Spleen (tissue), 7 donors: ENCODE results near the gene DNAJC16.

Experiments used
- POLR2A ChIP-seq, 3 donors: fragments of 450-650 bp; IDR thresholded peaks; one replicate each; pipeline ENCODE4 v1.5.1; 2017; ENCODE audit warnings: antibody characterized with exemption in 3 of 3, mild to moderate bottlenecking in 1 of 3
- POLR2AphosphoS5 ChIP-seq, 3 donors: sonication (generic); formaldehyde crosslinking; IDR thresholded peaks; one replicate each; pipeline ENCODE4 v1.5.1; 2017; ENCODE audit warnings: antibody characterized with exemption in 3 of 3
- TF ChIP-seq, protein P1 (sequence below), 11 experiments: fragments of 200-600 bp in 7 of 11; fragments of 450-650 bp in 4 of 11; sonication (generic) in 4 of 11; IDR thresholded peaks in 8 of 11; conservative IDR thresholded peaks in 3 of 11; 1 replicate in 7 of 11; 2 replicates in 4 of 11; pipeline versions ENCODE4 v1.4.0 to v1.8.0; 2016 to 2021; ENCODE audit warnings: antibody characterized with exemption in 11 of 11, inconsistent platforms in 4 of 11, mild to moderate bottlenecking in 1 of 11
- donor health status: DM: no; HTN: no; CAD: no; lungs with moderate emphysema.
- donor health status: DM: no; HTN: no; CAD: no.
- donor health status: DM: no; HTN: no; CAD: no.

DNA sequence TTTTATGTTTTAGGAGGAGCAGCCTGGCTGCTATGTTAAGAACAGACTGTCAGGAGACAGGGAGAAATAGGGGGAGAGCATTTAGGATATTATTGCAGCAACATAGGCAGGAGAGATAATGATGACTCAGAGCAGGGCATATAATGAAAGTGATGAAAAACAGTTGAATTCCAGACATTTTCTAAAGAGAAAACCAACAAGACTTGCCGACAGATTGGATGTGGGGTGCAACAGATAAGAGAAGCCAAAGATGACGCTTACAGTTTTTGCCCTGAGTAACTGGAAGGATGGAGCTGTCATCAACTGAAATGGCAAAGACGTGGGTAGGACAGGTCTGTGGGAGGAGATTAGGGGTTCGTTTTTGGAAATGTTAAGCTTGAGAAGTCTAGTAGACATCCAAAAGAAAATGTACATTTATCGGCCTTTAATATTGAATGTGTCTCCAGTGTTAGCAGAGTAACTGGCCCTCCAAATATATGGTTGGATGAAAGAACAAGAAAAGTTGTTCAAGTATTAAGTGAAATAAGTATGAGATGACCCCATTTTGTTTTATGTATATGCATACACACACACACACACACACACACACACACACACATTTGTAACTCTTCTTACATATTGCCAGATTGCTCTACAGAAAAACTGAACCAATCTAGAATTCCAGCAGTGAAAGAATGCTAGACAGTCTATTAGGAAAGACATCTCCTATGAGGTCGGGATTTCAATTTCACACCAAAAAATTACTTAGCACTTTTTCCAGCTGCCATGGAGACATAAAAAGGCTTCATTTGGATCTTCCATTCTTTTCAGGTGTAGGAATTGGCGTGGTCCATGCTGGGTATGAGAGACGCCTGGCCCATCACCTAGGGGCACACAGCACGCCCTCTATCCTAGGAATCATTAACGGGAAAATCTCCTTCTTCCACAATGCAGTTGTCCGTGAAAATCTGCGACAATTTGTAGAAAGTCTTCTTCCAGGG, 17.2 kb downstream of the DNAJC16 start:
- TF ChIP-seq, protein P1, sequence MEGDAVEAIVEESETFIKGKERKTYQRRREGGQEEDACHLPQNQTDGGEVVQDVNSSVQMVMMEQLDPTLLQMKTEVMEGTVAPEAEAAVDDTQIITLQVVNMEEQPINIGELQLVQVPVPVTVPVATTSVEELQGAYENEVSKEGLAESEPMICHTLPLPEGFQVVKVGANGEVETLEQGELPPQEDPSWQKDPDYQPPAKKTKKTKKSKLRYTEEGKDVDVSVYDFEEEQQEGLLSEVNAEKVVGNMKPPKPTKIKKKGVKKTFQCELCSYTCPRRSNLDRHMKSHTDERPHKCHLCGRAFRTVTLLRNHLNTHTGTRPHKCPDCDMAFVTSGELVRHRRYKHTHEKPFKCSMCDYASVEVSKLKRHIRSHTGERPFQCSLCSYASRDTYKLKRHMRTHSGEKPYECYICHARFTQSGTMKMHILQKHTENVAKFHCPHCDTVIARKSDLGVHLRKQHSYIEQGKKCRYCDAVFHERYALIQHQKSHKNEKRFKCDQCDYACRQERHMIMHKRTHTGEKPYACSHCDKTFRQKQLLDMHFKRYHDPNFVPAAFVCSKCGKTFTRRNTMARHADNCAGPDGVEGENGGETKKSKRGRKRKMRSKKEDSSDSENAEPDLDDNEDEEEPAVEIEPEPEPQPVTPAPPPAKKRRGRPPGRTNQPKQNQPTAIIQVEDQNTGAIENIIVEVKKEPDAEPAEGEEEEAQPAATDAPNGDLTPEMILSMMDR (IDR thresholded peaks at IDR 0.05 in 8 of 11, conservative IDR thresholded peaks at IDR 0.05 in 3 of 11) = no peak
- TF ChIP-seq POLR2A (IDR thresholded peaks at IDR 0.05) = no peak
- no peak for TF ChIP-seq POLR2AphosphoS5 (IDR thresholded peaks at IDR 0.05)
